GM19467 (cell line): ENCODE data around the gene PIP4K2C.
A peak's percentile ranks its signal among the peaks of the same experiment; 100 is the strongest.
"Not testable (repeated sequence)": the region's sequence is repeated elsewhere in the genome, so short reads cannot be mapped to it uniquely, and the experiment has no call there.

Experiments used
- ATAC-seq: cut with Tn5 transposase; IDR thresholded peaks from one replicate; pipeline ENCODE4 v1.9.1; 2021; ENCODE audit warnings: mild to moderate bottlenecking, moderate library complexity; ENCODE audit not compliant: unreplicated experiment

PIP4K2C gene

DNA sequence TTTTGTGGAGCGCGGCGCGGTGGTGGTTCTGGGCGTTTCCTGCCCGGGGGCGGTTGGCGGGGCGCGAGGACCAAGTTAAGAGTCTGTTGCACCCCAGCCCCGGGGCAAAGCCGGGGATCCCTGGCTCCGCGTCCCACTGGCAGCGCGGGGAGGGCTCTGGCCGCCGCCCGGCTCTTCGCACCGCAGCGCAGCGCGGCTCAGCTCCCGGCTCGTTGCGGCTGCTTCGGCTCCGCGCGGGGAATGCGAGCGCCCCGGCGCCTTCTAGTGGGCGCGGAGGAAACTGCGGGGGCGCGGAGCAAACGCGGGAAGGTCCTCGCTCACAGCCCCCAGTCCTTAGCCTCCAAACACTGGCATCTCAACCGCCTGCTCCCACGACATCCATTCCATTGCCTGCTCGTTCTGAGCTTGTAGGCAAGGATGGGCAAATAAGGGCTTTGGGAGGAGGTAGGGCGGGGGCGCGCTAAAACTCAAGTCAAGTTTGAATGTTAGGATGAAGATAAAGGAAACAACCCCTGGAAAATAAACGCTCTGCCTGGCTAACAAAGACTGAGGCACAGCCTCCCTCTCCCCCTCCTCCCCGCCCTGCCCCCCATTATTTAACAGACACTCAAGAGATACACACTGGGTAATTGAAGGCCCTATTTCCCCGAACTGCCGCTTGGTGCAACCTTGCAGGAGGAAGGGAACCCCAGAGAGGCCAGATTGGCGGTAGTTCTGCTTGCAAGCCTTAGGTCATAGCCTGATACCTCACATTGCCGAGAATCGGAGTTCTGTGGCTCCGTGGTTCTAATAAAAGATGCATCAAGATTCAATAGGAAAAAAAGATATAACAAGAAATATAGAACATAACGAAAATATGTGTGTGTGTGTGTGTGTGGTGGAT lies 42.2 kb downstream of the PIP4K2C start, which contains the start of gene B4GALNT1:
Gene B4GALNT1, minus strand, starts transcription at position 244 of the 883 bp plus-strand sequence. CDS start 1,069 bp downstream, outside the sequence.
- peak; percentile 81 for ATAC-seq

DNA sequence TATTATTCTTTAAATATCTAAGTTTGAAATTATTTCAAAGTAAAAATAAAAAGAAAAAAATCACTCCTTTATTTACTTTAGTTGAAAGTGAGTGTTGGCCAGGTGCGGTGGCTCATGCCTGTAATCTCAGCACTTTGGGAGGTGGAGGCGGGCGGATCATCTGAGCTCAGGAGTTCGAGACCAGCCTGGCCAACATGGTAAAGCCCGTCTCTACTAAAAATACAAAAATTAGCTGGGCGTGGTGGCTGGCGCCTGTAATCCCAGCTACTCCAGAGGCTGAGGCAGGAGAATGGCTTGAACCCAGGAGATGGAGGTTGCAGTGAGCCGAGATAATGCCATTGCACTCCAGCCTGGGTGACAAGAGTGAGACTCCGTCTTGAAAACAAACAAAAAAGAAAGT lies 45.7 kb downstream of the PIP4K2C start:
- not testable (repeated sequence) for ATAC-seq

DNA sequence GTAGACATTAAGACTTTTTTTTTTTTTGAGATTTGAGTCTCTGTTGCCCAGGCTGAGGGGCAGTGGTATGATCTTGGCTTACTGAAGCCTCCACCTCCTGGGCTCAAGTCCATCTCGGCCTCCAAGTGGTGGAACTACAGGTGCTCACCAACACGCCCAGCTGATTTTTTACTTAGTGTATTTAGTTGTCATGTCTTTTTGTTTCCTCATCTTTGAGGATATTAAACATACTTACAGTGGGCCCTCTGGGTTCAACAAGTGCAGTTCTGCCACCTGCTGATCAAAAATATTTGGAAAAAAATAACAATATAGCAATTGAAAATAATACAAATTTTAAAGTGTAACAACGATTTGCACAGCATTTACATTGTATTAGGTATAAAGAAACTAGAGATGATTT lies 46.4 kb downstream of the PIP4K2C start:
- ATAC-seq: no peak

DNA sequence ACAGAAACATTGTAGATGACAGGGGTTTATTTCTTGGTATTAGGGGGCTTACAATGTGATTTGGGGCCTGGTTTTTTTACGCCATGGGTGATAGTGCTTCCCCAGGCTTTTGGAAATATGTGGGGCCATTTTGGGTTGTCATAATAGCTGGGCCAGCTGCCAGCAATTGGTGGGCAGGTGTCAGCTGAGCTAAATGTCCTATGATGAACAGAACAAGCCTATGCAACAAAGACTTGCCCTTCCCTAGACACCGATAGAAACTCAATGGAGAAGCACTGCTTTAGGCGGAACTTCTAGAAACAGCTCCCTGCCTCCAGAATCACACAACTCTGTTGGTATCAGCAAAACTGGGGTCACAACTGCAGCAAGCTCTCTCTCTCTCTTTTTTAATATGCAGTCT lies 47.1 kb downstream of the PIP4K2C start:
- no peak for ATAC-seq

DNA sequence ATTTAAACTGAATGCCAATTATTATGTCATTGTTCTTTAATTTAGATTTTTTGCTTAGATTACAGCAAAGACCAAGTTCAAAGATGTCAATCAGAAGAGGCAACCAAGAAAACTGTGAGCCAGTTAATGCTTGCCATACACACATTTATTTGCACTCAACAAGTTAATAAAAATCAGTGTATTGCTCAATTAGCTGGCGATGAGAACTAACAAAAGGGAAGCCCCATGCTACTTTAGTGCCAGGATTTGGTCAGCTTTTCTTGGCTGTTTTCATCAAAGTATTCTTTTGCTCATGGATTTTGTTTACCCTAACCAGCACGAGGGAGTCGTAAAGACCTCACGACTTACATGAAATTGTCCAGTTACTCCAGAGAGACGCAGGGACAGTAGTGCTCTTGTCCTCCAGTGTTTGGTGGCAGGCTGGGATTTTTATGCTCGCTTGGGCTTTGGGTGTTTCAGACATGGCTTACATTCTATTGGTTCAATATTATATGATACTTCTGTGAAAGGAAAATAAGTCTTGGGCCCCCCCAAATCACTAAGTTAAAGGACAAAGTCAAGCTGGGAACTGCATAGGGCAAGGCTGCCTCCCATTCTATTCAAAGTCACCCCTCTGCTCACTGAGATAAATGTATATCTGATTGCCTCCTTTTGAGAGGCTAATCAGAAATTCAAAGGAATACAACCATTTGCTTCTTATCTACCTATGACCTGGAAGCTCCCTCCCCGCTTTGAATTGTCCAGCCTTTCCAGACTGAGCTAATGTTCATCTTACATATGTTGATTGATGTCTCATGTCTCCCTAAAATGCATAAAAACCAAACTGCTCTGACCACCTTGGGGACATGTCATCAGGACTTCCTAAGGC lies 49.4 kb downstream of the PIP4K2C start:
- ATAC-seq: no peak

DNA sequence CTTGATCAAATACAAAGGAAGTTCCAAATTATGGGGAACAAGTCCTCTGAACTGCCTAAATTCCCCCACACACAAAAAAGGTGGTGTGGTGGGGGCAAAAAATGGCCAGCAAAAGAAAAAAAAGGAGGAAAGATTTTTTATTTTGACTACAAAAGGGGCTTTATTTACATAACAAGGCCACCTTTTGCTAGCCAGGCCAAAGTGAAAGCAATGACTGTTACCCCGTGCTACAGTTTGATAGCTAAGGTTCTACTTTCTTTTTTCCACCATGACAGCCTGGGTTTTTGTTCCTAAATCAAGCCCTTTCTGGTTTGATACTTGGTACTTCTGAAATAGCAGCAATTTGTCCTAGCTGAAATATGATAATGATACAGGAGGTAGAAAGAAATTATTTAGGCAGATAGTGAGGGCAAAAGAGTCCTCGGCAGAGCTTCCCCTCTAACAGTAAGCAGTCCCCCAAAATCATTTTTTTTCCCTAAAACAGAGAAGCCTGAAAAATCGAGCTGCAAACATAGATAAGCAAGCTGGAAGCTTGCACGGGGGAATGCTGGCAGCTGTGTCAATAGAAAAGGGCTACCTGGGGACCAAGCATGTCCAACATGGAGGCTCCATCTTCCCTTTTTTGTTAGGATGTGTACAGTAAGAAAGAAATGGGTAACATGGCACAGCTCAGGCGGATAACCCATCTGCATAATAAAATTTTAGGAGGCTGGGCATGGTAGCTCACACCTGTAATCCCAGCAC lies 50.9 kb downstream of the PIP4K2C start:
- no peak for ATAC-seq

DNA sequence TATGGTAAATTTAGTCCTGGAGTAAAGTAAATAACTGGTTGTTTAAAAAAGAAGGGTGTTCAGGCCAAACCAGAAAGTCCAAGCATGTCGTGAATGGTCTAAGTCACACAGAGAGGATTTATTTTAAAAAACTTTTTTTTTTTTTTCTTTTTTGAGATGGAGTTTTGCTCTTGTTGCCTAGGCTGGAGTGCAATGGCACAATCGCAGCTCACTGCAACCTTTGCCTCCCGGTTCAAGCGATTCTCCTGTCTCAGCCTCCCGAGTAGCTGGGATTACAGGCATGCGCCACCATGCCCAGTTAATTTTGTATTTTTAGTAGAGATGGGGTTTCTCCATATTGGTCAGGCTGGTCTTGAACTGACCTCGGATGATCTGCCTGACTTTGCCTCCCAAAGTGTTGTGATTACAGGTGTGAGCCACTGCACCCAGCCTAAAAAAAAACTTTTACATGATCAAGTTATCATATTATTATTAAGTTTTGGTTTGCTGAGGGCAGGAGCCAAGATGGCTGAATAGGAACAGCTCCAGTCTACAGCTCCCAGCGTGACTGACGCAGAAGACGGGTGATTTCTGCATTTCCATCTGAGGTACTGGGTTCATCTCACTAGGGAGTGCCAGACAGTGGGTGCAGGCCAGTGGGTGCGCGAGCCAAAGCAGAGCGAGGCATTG lies 55.1 kb downstream of the PIP4K2C start:
- not testable (repeated sequence) for ATAC-seq

DNA sequence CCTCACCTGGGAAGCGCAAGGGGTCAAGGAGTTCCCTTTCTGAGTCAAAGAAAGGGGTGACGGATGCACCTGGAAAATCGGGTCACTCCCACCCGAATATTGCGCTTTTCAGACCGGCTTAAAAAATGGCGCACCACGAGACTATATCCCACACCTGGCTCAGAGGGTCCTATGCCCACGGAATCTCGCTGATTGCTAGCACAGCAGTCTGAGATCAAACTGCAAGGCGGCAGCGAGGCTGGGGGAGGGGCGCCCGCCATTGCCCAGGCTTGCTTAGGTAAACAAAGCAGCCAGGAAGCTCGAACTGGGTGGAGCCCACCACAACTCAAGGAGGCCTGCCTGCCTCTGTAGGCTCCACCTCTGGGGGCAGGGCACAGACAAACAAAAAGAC lies 55.7 kb downstream of the PIP4K2C start:
- not testable (repeated sequence) for ATAC-seq
